ENCODE measurements around the gene PDE2A. TPM values are rescaled to one million over a fixed set of nuclear protein-coding genes. Genes with fewer than 3 reads are reported as not detected.
A peak's percentile ranks its signal among the peaks of the same experiment; 100 is the strongest.

The PDE2A gene
- total and polyA plus RNA-seq, 2 donors (not counting 1 experiment from before 2014, with no cell fraction given) = 0.88 to 2.9 TPM

DNA sequence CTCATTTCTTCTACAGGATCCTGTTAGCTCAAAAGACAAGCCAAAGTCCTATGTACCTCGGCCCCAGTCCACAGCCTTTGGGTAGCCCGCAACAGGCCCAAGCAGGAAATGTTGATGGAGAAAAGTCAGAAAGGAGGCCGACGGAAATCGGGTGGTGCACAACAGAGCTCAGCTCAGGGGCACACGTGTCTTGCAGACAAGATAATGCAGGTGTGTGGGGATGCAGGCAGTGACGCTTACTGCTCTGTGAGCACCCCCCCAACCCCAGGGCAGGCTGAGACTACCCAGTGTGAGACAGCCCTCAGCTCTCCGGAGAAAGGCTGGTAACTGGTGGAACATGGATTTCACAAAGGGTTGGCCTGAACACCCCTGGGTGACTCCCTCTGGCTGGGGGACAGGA, 4.3 kb upstream of the PDE2A start:
- 78% methylated on average over 6 of the region's 8 CpGs for whole genome bisulfite sequencing (ENCODE audit: insufficient coverage)
- DNase-seq (no peak), ATAC-seq (ENCODE audit: low read depth) (no peak)
- Mint-ChIP-seq H3K4me3 (no peak overlapping the region), H3K9me3 (ENCODE audit: insufficient read depth) (no peaks in the 10 kb centered on the region), H3K27me3 (peaks cover 21% of the 10 kb centered on the region), H3K27ac (no peak overlapping the region), H3K4me1 (peaks cover 10% of the 10 kb centered on the region)
- Histone ChIP-seq H4K20me1 (ENCODE audit: control insufficient read depth, insufficient read depth, low read length, poor library complexity, severe bottlenecking) (peaks cover 19% of the 10 kb centered on the region), H3K36me3 (replicated peaks in 1 of 2; ENCODE audit: control extremely low read depth in 1 of 2, control insufficient read depth in 1 of 2, extremely low read depth in 1 of 2, insufficient read depth in 2 of 2, low read length in 1 of 2) (peaks cover 0 to 2% of the 10 kb centered on the region in 2 experiments), H3K27ac (ENCODE audit: low read length in 2 of 2) (no peak overlapping the region), H3K9ac (ENCODE audit: low read length) (no peak overlapping the region), H2AFZ (ENCODE audit: insufficient read depth, low read depth, low read length, poor library complexity, severe bottlenecking) (no peak overlapping the region), H3K4me1 (ENCODE audit: control insufficient read depth in 2 of 2, insufficient read depth in 2 of 2, low read length in 2 of 2) (peaks cover 12 to 30% of the 10 kb centered on the region in 2 donors), H3K4me2 (replicated peaks; ENCODE audit: low read depth, low read length, poor library complexity, severe bottlenecking) (no peak overlapping the region), H3K79me2 (ENCODE audit: control insufficient read depth, insufficient read depth, low read length) (no peaks in the 10 kb centered on the region), H3K4me3 (ENCODE audit: control extremely low read depth in 1 of 5, extremely low read depth in 1 of 5, insufficient read depth in 1 of 5, low read depth in 2 of 5, low read length in 4 of 5) (no peak overlapping the region), H3K9me3 (ENCODE audit: control extremely low read depth in 1 of 3, control insufficient read depth in 2 of 3, insufficient read depth in 1 of 3, low read length in 2 of 3) (peaks cover 0 to 15% (median 0%) of the 10 kb centered on the region in 3 donors), H3K27me3 (replicated peaks in 1 of 4; ENCODE audit: control extremely low read depth in 1 of 4, control insufficient read depth in 3 of 4, insufficient read depth in 4 of 4, low read length in 3 of 4) (peaks cover 0 to 33% (median 25%) of the 10 kb centered on the region in 4 experiments)
- CTCF ChIA-PET = interaction anchor here (0.7 kb wide), 1 partner anchor 207 kb away, joined by 3 read pairs; no protein-coding TSS in a partner anchor
- intact Hi-C loops (cut with micrococcal nuclease) = no loop called here
- TF ChIP-seq, protein P1, sequence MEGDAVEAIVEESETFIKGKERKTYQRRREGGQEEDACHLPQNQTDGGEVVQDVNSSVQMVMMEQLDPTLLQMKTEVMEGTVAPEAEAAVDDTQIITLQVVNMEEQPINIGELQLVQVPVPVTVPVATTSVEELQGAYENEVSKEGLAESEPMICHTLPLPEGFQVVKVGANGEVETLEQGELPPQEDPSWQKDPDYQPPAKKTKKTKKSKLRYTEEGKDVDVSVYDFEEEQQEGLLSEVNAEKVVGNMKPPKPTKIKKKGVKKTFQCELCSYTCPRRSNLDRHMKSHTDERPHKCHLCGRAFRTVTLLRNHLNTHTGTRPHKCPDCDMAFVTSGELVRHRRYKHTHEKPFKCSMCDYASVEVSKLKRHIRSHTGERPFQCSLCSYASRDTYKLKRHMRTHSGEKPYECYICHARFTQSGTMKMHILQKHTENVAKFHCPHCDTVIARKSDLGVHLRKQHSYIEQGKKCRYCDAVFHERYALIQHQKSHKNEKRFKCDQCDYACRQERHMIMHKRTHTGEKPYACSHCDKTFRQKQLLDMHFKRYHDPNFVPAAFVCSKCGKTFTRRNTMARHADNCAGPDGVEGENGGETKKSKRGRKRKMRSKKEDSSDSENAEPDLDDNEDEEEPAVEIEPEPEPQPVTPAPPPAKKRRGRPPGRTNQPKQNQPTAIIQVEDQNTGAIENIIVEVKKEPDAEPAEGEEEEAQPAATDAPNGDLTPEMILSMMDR (IDR thresholded peaks at IDR 0.05) = no peak
- TF ChIP-seq EZH2 (IDR thresholded peaks at IDR 0.05; ENCODE audit: borderline replicate concordance, insufficient read depth, low read depth, low read length, poor library complexity, severe bottlenecking) = no peak
- POLR2A ChIA-PET = no interaction called here

DNA sequence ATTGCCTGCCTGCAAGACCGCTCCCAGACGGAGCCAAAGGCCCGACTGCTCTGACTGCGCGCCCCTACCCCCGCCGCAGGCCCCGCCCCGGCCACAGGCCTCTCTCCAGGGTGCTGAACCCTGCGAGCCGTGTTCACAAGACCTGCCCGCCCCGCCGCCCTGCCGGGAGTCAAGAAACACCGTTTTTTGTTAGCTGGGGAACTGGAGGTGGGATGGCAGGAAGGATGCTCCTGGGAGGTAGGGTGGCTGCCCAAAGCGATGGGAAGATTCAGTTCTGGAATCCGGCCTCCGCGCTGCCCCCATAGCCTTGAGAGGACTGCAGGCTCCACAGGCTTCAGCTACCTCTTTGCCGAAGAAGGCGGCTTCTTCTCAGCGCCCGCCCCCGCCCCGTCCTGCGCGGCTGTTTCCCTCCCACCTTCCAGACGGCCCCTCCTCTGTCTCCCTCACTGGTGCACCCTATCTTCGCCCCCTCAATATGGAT, 2.7 kb upstream of the PDE2A start:
- intact Hi-C loops (cut with micrococcal nuclease) = no loop called here
- no peaks in the 10 kb centered on the region for H3K36me3 ChIP-seq (replicated peaks in 1 of 2; ENCODE audit: control extremely low read depth in 1 of 2, control insufficient read depth in 1 of 2, extremely low read depth in 1 of 2, insufficient read depth in 2 of 2, low read length in 1 of 2)
- ChIA-PET CTCF (interaction anchor here (1.6 to 3.8 kb wide), 2 partner anchors 9 to 205 kb away, joined by 4 to 34 read pairs; no protein-coding TSS in a partner anchor), POLR2A (no interaction called here)
- no peak overlapping the region for H3K9ac ChIP-seq (ENCODE audit: low read length)
- H3K4me1 Mint-ChIP-seq = peaks cover 20% of the 10 kb centered on the region
- H3K79me2 ChIP-seq (ENCODE audit: control insufficient read depth, insufficient read depth, low read length) = no peaks in the 10 kb centered on the region
- H2AFZ ChIP-seq (ENCODE audit: insufficient read depth, low read depth, low read length, poor library complexity, severe bottlenecking) = no peak overlapping the region
- peaks cover 23 to 45% of the 10 kb centered on the region in 2 donors for H3K4me1 ChIP-seq (ENCODE audit: control insufficient read depth in 2 of 2, insufficient read depth in 2 of 2, low read length in 2 of 2)
- H3K27ac ChIP-seq (ENCODE audit: low read length in 2 of 2) = no peak overlapping the region
- peaks cover 13% of the 10 kb centered on the region for H4K20me1 ChIP-seq (ENCODE audit: control insufficient read depth, insufficient read depth, low read length, poor library complexity, severe bottlenecking)
- no peak overlapping the region for H3K27ac Mint-ChIP-seq
- ATAC-seq (ENCODE audit: low read depth) (peak; percentile 78), DNase-seq (peak; percentile 66)
- H3K4me3 Mint-ChIP-seq = no peak overlapping the region
- TF ChIP-seq, protein P1 (IDR thresholded peaks at IDR 0.05) = no peak
- no peak for TF ChIP-seq EZH2 (IDR thresholded peaks at IDR 0.05; ENCODE audit: borderline replicate concordance, insufficient read depth, low read depth, low read length, poor library complexity, severe bottlenecking)
- peak overlapping the region; percentile 20 for H3K4me2 ChIP-seq (replicated peaks; ENCODE audit: low read depth, low read length, poor library complexity, severe bottlenecking)
- peaks cover 37% of the 10 kb centered on the region for H3K27me3 Mint-ChIP-seq
- no peaks in the 10 kb centered on the region for H3K9me3 Mint-ChIP-seq (ENCODE audit: insufficient read depth)
- WGBS (ENCODE audit: insufficient coverage) = 6% methylated on average over 30 of the region's 30 CpGs
- no peak overlapping the region for H3K4me3 ChIP-seq (ENCODE audit: control extremely low read depth in 1 of 5, extremely low read depth in 1 of 5, insufficient read depth in 1 of 5, low read depth in 2 of 5, low read length in 4 of 5)
- peaks cover 0 to 19% (median 0%) of the 10 kb centered on the region in 3 donors for H3K9me3 ChIP-seq (ENCODE audit: control extremely low read depth in 1 of 3, control insufficient read depth in 2 of 3, insufficient read depth in 1 of 3, low read length in 2 of 3)
- H3K27me3 ChIP-seq (replicated peaks in 1 of 4; ENCODE audit: control extremely low read depth in 1 of 4, control insufficient read depth in 3 of 4, insufficient read depth in 4 of 4, low read length in 3 of 4) = peaks cover 0 to 48% (median 38%) of the 10 kb centered on the region in 4 experiments

All from B cell (primary cell).